PC-9 (cell line): ENCODE results near the gene MAZ. TPM values are rescaled to one million over a fixed set of nuclear protein-coding genes. Genes with fewer than 3 reads are reported as not detected.
"Not testable (repeated sequence)": the region's sequence is repeated elsewhere in the genome, so short reads cannot be mapped to it uniquely, and the experiment has no call there.

Experiments
- BruUV-seq: library from RNA; stranded (reverse); fragments of 400-500 nt; replicated peaks from 2 replicates; lab custom pipeline; 2021; lab: Mats Ljungman, UMichigan
- CTCF ChIA-PET: fragments of 300-600 bp; sonication (Branson Sonifier 250); formaldehyde crosslinking; loops from one replicate; lab custom pipeline; 2022; ENCODE audit warnings: antibody characterized with exemption; lab: Charles Lee
- POLR2A ChIA-PET: fragments of 300-600 bp; sonication (Branson Sonifier 250); formaldehyde crosslinking; loops from one replicate; lab custom pipeline; 2022; ENCODE audit warnings: antibody characterized with exemption; ENCODE audit not compliant: unreplicated experiment; lab: Charles Lee
- DNase-seq, 2 experiments: peaks; one replicate each; pipeline versions ENCODE4 v3.0.0 to v3.0.0-alpha.2; 2015 to 2022; ENCODE audit warnings: mixed read lengths in 1 of 2
- H2AFZ ChIP-seq: fragments of 200-600 bp; sonication (generic); 2 replicates; pipeline ENCODE4 v1.8.1; 2017; ENCODE audit warnings: antibody characterized with exemption
- H3F3A ChIP-seq: fragments of 200-600 bp; sonication (generic); 2 replicates; pipeline ENCODE4 v1.8.1; 2017; ENCODE audit warnings: antibody characterized with exemption, mild to moderate bottlenecking, low read depth; ENCODE audit not compliant: insufficient read depth
- H3K27ac ChIP-seq: fragments of 200-600 bp; sonication (generic); 2 replicates; pipeline ENCODE4 v1.6.1; 2016; ENCODE audit warnings: mixed run types
- H3K27me3 ChIP-seq: fragments of 200-600 bp; sonication (generic); 2 replicates; pipeline ENCODE4 v1.6.1; 2016; ENCODE audit warnings: low read depth, mixed run types; ENCODE audit not compliant: insufficient read depth
- H3K36me3 ChIP-seq: fragments of 200-600 bp; sonication (generic); 2 replicates; pipeline ENCODE4 v1.6.1; 2016; ENCODE audit warnings: low read depth, mixed run types
- H3K4me1 ChIP-seq: fragments of 200-600 bp; sonication (generic); replicated peaks from 2 replicates; pipeline ENCODE4 v1.6.1; 2016; ENCODE audit warnings: mixed run types; ENCODE audit not compliant: insufficient read depth
- H3K4me2 ChIP-seq: fragments of 200-600 bp; sonication (generic); 2 replicates; pipeline ENCODE4 v1.6.1; 2017; ENCODE audit warnings: mixed run types
- H3K4me3 ChIP-seq: fragments of 200-600 bp; sonication (generic); 2 replicates; pipeline ENCODE4 v1.6.1; 2016; ENCODE audit warnings: mixed run types
- H3K79me2 ChIP-seq: fragments of 200-600 bp; sonication (generic); 2 replicates; pipeline ENCODE4 v1.6.1; 2017; ENCODE audit warnings: low read depth, mixed run types
- H3K9me2 ChIP-seq: fragments of 200-600 bp; sonication (generic); 2 replicates; pipeline ENCODE4 v1.8.1; 2017; ENCODE audit warnings: mild to moderate bottlenecking; ENCODE audit not compliant: insufficient read depth
- H3K9me3 ChIP-seq: fragments of 200-600 bp; sonication (generic); 2 replicates; pipeline ENCODE4 v1.8.1; 2016; ENCODE audit warnings: low read depth; ENCODE audit not compliant: insufficient read depth
- H4K20me1 ChIP-seq: fragments of 200-600 bp; sonication (generic); 2 replicates; pipeline ENCODE4 v1.8.1; 2017; ENCODE audit not compliant: insufficient read depth
- EZH2 ChIP-seq: fragments of 200-600 bp; sonication (generic); IDR thresholded peaks from 2 replicates; pipeline ENCODE4 v1.8.0; 2017; ENCODE audit warnings: antibody characterized with exemption, low read depth
- intact Hi-C: fragments of 100-400 bp; cut with micrococcal nuclease; formaldehyde crosslinking; loops from one replicate; pipeline ENCODE4 v1.10.0; 2022; ENCODE audit not compliant: unreplicated experiment
- total RNA-seq: library from RNA; stranded (reverse); gene quantifications from 2 replicates; pipeline ENCODE4 v1.2.3, GENCODE V29; 2021
- TF ChIP-seq, protein P1 (sequence below): fragments of 200-600 bp; sonication (generic); conservative IDR thresholded peaks from 2 replicates; pipeline ENCODE4 v1.6.1; 2017; ENCODE audit warnings: mixed run types, antibody characterized with exemption, mild to moderate bottlenecking, moderate library complexity

The MAZ gene
- total RNA-seq, 1 experiment from 2014 or later, result 481 TPM

GRCh38 chr16:29770250-29770929, 35.9 kb upstream of the MAZ start:
- intact Hi-C loops, result no loop called here
- no peak overlapping the region for H3K27ac ChIP-seq
- peaks cover 11% of the 10 kb centered on the region for H3F3A ChIP-seq
- no peak overlapping the region for H3K4me3 ChIP-seq
- no peaks in the 10 kb centered on the region for H3K9me2 ChIP-seq
- ChIA-PET POLR2A (no interaction called here), CTCF (interaction anchor here (0.5 to 0.6 kb wide), 2 partner anchors 12 to 42 kb away, joined by 6 read pairs; no protein-coding TSS in a partner anchor)
- TF ChIP-seq, protein P1, sequence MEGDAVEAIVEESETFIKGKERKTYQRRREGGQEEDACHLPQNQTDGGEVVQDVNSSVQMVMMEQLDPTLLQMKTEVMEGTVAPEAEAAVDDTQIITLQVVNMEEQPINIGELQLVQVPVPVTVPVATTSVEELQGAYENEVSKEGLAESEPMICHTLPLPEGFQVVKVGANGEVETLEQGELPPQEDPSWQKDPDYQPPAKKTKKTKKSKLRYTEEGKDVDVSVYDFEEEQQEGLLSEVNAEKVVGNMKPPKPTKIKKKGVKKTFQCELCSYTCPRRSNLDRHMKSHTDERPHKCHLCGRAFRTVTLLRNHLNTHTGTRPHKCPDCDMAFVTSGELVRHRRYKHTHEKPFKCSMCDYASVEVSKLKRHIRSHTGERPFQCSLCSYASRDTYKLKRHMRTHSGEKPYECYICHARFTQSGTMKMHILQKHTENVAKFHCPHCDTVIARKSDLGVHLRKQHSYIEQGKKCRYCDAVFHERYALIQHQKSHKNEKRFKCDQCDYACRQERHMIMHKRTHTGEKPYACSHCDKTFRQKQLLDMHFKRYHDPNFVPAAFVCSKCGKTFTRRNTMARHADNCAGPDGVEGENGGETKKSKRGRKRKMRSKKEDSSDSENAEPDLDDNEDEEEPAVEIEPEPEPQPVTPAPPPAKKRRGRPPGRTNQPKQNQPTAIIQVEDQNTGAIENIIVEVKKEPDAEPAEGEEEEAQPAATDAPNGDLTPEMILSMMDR, result no peak
- TF ChIP-seq EZH2, result no peak
- no peak overlapping the region for H3K4me2 ChIP-seq
- no peak overlapping the region for H2AFZ ChIP-seq
- H4K20me1 ChIP-seq, result no peaks in the 10 kb centered on the region
- DNase-seq, result no peak
- peaks cover 24% of the 10 kb centered on the region for H3K4me1 ChIP-seq
- no peaks in the 10 kb centered on the region for H3K27me3 ChIP-seq
- no peaks in the 10 kb centered on the region for H3K79me2 ChIP-seq
- H3K36me3 ChIP-seq, result no peaks in the 10 kb centered on the region
- no TSS peak for BruUV-seq
- H3K9me3 ChIP-seq, result no peaks in the 10 kb centered on the region

- H3K9me2 ChIP-seq, H4K20me1 ChIP-seq, H3K27me3 ChIP-seq, DNase-seq, POLR2A ChIA-PET, H3K27ac ChIP-seq, BruUV-seq, H3K36me3 ChIP-seq, intact Hi-C loops, H3K4me2 ChIP-seq, H3K79me2 ChIP-seq, H3K9me3 ChIP-seq, H2AFZ ChIP-seq, H3K4me3 ChIP-seq: not testable (repeated sequence)
- CTCF ChIA-PET, result interaction anchor here (1.0 kb wide), 1 partner anchor 12 kb away, joined by 11 read pairs; no protein-coding TSS in a partner anchor
- H3K4me1 ChIP-seq, result peaks cover 37% of the 10 kb centered on the region
- peaks cover 11% of the 10 kb centered on the region; the same call in 1 of the 2 replicates for H3F3A ChIP-seq
Observed at GRCh38 chr16:29772330-29772729, 34.0 kb upstream of the MAZ start.

GRCh38 chr16:29774730-29775129, 31.6 kb upstream of the MAZ start:
- Histone ChIP-seq H3K27ac (no peak overlapping the region), H3K9me3 (no peaks in the 10 kb centered on the region), H3F3A (peaks cover 35% of the 10 kb centered on the region), H3K27me3 (no peaks in the 10 kb centered on the region), H3K79me2 (no peaks in the 10 kb centered on the region), H3K36me3 (no peaks in the 10 kb centered on the region), H4K20me1 (no peaks in the 10 kb centered on the region), H3K4me2 (no peak overlapping the region), H3K4me1 (peaks cover 56% of the 10 kb centered on the region), H3K9me2 (no peaks in the 10 kb centered on the region), H2AFZ (no peak overlapping the region), H3K4me3 (no peak overlapping the region)
- no TSS peak for BruUV-seq
- intact Hi-C loops, result no loop called here
- no peak for DNase-seq
- ChIA-PET POLR2A (no interaction called here), CTCF (no interaction called here)
- no peak for TF ChIP-seq EZH2
- TF ChIP-seq, protein P1, result no peak
